HepG2 (cell line): ENCODE results near the gene PNPLA2. TPM values are rescaled to one million over a fixed set of nuclear protein-coding genes. Genes with fewer than 3 reads are reported as not detected.

Experiments used
- HNF4A ChIP-seq: sonication (generic); formaldehyde crosslinking; IDR thresholded peaks from 2 replicates; pipeline ENCODE4 v1.4.0; 2020; ENCODE audit warnings: missing genetic modification reagents
- RBM22 ChIP-seq: fragments of 200-400 bp; formaldehyde crosslinking; optimal IDR thresholded peaks from 2 replicates; pipeline ENCODE3; 2017; ENCODE audit warnings: mild to moderate bottlenecking, low read length, moderate library complexity
- SOX5 ChIP-seq: IDR thresholded peaks from 2 replicates; pipeline ENCODE4 v1.6.1; 2016; ENCODE audit warnings: borderline replicate concordance
- YEATS2 ChIP-seq: sonication (generic); formaldehyde crosslinking; IDR thresholded peaks from 2 replicates; pipeline ENCODE4 v1.4.0; 2020; ENCODE audit warnings: missing genetic modification reagents, borderline replicate concordance
- ZBTB21 ChIP-seq: sonication (generic); formaldehyde crosslinking; IDR thresholded peaks from 2 replicates; pipeline ENCODE4 v1.4.0; 2020; ENCODE audit warnings: missing genetic modification reagents
- ZMYM2 ChIP-seq: sonication (generic); formaldehyde crosslinking; IDR thresholded peaks from 2 replicates; pipeline ENCODE4 v1.8.0; 2022; ENCODE audit warnings: mild to moderate bottlenecking, missing genetic modification reagents
- ZNF256 ChIP-seq: sonication (generic); formaldehyde crosslinking; conservative IDR thresholded peaks from 2 replicates; pipeline ENCODE4 v1.4.0; 2020; ENCODE audit warnings: missing genetic modification reagents
- polyA plus RNA-seq, 8 experiments: library from polyadenylated mRNA; depleted of rRNA in 3 of 8; stranded (reverse) in 7 of 8; unstranded in 1 of 8; fragments of >200 nt; fragmentation: Illumina TruSeq in 4 of 8; extraction: Trizol in 4 of 8; gene quantifications; 2 replicates each; pipeline versions ENCODE4 v1.2.1 to v1.2.3, GENCODE V29; 2011 to 2016; ENCODE audit warnings: low read depth in 4 of 8, missing spikeins in 1 of 8, mixed read lengths in 1 of 8; ENCODE audit not compliant: insufficient read depth in 1 of 8
- total RNA-seq, 5 experiments: library from RNA; depleted of rRNA; stranded (reverse); fragments of >200 nt; fragmentation: Illumina TruSeq; extraction: Trizol; gene quantifications; 2 replicates each; pipeline ENCODE4 v1.2.3, GENCODE V29; 2016; ENCODE audit warnings: low read depth in 1 of 5
- TF ChIP-seq, protein P1 (sequence below): sonication (generic); formaldehyde crosslinking; IDR thresholded peaks from 2 replicates; pipeline ENCODE4 v1.4.0; 2020; ENCODE audit warnings: mild to moderate bottlenecking, missing genetic modification reagents
- TF ChIP-seq, protein P2 (sequence below): sonication (generic); formaldehyde crosslinking; IDR thresholded peaks from 2 replicates; pipeline ENCODE4 v1.5.0; 2020; ENCODE audit warnings: missing genetic modification reagents
- TF ChIP-seq, protein P3 (sequence below): sonication (generic); formaldehyde crosslinking; IDR thresholded peaks from 2 replicates; pipeline ENCODE4 v1.5.0; 2020; ENCODE audit warnings: mild to moderate bottlenecking, missing genetic modification reagents
- TF ChIP-seq, protein P4 (sequence below): sonication (generic); formaldehyde crosslinking; IDR thresholded peaks from 2 replicates; pipeline ENCODE4 v1.4.0; 2020; ENCODE audit warnings: missing genetic modification reagents, borderline replicate concordance

Gene PNPLA2
- total and polyA plus RNA-seq, 2 of the 13 experiments (the other 11 are each of a cell fraction or from before 2014, with no cell fraction given): 10.5 to 43.2 TPM

DNA sequence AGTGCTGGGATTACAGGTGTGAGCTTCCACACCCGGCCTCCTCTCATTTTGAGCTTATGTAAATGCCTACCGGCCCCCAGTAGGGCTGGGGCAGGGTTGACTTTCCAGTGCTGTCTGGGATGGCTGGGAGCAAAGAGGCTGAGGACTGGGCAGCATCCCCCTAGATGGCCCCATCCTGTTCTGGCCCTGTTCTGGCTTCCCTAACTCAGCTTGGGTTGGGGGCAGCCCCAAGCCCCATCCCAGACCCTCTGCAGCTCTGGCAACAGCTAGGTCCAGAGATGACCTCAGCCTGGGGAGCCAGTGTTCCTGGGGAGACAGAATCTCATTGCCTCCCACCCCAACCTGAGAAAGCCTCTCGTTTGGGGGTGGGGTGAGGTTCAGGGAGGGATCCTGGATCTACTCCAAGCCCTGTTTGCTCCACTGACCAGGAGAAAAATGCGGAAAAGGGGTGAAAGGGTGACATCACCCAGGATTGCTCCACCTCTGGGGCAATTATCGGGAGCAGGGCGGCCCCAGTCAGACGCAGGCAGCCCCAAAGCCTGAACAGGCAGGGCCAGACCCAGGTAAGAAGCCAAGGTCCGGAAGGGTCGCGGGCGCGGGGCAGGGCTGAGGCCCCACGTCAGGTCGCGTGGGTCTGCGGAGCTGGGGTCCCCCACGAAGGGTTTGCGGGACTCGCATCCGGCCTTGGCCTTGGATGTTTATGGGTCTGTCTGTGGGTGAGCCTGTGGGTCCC lies at the start of gene PNPLA2 (continued):
- TF ChIP-seq, protein P1, sequence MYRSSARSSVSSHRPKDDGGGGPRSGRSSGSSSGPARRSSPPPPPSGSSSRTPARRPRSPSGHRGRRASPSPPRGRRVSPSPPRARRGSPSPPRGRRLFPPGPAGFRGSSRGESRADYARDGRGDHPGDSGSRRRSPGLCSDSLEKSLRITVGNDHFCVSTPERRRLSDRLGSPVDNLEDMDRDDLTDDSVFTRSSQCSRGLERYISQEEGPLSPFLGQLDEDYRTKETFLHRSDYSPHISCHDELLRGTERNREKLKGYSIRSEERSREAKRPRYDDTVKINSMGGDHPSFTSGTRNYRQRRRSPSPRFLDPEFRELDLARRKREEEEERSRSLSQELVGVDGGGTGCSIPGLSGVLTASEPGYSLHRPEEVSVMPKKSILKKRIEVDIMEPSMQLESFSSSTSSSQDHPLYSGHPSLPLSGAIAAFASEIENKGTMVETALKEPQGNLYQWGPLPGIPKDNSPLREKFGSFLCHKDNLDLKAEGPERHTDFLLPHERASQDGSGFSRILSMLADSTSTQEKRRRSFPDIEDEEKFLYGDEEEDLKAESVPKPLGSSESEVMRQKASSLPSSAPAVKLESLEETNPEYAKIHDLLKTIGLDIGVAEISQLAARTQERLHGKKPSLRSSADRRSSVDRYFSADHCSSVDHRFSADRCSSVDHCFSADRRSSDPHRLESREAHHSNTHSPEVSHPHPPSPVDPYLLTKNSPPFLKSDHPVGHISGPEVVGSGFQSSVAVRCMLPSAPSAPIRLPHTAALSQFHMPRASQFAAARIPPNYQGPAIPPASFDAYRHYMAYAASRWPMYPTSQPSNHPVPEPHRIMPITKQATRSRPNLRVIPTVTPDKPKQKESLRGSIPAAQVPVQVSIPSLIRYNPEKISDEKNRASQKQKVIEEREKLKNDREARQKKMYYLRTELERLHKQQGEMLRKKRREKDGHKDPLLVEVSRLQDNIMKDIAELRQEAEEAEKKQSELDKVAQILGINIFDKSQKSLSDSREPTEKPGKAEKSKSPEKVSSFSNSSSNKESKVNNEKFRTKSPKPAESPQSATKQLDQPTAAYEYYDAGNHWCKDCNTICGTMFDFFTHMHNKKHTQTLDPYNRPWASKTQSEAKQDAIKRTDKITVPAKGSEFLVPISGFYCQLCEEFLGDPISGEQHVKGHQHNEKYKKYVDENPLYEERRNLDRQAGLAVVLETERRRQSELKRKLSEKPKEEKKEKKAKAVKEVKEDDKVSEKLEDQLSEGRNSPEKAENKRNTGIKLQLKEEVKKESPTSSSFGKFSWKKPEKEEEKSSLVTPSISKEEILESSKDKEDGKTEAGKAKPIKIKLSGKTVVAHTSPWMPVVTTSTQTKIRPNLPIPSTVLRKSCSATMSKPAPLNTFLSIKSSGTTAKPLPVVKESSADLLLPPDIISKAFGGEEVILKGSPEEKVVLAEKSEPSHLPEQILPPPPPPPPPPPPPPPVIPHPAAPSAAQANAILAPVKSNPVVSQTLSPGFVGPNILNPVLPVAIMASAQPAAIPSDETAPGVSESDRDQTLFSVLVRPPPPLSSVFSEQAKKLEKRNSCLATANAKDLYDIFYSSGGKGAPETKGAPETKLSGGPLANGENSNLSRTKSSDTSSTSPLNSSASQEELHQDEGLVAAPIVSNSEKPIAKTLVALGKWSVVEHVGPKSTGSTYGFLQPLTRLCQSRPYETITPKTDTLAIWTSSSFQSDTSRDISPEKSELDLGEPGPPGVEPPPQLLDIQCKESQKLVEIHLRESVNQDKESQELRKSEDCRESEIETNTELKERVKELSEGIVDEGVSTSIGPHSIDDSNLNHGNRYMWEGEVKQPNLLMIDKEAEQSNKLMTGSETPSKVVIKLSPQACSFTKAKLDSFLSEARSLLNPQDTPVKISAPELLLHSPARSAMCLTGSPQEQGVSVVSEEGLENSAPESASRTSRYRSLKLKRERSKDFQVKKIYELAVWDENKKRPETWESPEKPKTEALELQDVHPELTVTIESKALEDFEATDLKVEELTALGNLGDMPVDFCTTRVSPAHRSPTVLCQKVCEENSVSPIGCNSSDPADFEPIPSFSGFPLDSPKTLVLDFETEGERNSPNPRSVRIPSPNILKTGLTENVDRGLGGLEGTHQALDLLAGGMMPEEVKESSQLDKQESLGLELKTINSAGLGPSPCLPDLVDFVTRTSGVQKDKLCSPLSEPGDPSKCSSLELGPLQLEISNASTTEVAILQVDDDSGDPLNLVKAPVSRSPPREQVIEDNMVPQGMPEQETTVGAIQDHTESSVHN (CRISPR knock-in tag): no peak
- peak; percentile 29; the same call in 1 of the 2 replicates for TF ChIP-seq YEATS2 (CRISPR knock-in tag)
- 0 out of 2 replicates have a peak, but pooled peaks have one; percentile 21 for TF ChIP-seq ZMYM2
- TF ChIP-seq, protein P2, sequence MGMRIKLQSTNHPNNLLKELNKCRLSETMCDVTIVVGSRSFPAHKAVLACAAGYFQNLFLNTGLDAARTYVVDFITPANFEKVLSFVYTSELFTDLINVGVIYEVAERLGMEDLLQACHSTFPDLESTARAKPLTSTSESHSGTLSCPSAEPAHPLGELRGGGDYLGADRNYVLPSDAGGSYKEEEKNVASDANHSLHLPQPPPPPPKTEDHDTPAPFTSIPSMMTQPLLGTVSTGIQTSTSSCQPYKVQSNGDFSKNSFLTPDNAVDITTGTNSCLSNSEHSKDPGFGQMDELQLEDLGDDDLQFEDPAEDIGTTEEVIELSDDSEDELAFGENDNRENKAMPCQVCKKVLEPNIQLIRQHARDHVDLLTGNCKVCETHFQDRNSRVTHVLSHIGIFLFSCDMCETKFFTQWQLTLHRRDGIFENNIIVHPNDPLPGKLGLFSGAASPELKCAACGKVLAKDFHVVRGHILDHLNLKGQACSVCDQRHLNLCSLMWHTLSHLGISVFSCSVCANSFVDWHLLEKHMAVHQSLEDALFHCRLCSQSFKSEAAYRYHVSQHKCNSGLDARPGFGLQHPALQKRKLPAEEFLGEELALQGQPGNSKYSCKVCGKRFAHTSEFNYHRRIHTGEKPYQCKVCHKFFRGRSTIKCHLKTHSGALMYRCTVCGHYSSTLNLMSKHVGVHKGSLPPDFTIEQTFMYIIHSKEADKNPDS: no peak
- TF ChIP-seq, protein P3, sequence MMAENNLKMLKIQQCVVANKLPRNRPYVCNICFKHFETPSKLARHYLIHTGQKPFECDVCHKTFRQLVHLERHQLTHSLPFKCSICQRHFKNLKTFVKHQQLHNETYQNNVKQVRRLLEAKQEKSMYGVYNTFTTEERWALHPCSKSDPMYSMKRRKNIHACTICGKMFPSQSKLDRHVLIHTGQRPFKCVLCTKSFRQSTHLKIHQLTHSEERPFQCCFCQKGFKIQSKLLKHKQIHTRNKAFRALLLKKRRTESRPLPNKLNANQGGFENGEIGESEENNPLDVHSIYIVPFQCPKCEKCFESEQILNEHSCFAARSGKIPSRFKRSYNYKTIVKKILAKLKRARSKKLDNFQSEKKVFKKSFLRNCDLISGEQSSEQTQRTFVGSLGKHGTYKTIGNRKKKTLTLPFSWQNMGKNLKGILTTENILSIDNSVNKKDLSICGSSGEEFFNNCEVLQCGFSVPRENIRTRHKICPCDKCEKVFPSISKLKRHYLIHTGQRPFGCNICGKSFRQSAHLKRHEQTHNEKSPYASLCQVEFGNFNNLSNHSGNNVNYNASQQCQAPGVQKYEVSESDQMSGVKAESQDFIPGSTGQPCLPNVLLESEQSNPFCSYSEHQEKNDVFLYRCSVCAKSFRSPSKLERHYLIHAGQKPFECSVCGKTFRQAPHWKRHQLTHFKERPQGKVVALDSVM (CRISPR knock-in tag): 0 out of 2 replicates have a peak, but pooled peaks have one; percentile 54
- TF ChIP-seq RBM22: no peak
- 0 out of 2 replicates have a peak, but pooled peaks have one; percentile 16 for TF ChIP-seq ZNF256 (CRISPR knock-in tag)
- TF ChIP-seq HNF4A (CRISPR knock-in tag): peak; percentile 33; the same call in 1 of the 2 replicates
- TF ChIP-seq ZBTB21 (CRISPR knock-in tag): no peak
- no peak for TF ChIP-seq SOX5 (CRISPR knock-in tag)
- TF ChIP-seq, protein P4, sequence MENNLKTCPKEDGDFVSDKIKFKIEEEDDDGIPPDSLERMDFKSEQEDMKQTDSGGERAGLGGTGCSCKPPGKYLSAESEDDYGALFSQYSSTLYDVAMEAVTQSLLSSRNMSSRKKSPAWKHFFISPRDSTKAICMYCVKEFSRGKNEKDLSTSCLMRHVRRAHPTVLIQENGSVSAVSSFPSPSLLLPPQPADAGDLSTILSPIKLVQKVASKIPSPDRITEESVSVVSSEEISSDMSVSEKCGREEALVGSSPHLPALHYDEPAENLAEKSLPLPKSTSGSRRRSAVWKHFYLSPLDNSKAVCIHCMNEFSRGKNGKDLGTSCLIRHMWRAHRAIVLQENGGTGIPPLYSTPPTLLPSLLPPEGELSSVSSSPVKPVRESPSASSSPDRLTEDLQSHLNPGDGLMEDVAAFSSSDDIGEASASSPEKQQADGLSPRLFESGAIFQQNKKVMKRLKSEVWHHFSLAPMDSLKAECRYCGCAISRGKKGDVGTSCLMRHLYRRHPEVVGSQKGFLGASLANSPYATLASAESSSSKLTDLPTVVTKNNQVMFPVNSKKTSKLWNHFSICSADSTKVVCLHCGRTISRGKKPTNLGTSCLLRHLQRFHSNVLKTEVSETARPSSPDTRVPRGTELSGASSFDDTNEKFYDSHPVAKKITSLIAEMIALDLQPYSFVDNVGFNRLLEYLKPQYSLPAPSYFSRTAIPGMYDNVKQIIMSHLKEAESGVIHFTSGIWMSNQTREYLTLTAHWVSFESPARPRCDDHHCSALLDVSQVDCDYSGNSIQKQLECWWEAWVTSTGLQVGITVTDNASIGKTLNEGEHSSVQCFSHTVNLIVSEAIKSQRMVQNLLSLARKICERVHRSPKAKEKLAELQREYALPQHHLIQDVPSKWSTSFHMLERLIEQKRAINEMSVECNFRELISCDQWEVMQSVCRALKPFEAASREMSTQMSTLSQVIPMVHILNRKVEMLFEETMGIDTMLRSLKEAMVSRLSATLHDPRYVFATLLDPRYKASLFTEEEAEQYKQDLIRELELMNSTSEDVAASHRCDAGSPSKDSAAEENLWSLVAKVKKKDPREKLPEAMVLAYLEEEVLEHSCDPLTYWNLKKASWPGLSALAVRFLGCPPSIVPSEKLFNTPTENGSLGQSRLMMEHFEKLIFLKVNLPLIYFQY: 0 out of 2 replicates have a peak, but pooled peaks have one; percentile 10
